Epithelial cell of esophagus (primary cell): ENCODE data around the gene MTAP.

Source experiments
- DNase-seq: peaks from one replicate; pipeline ENCODE4 v3.0.0; 2010; ENCODE audit warnings: low read depth
- H3K4me3 ChIP-seq: 2 replicates; pipeline ENCODE4 v1.5.1; 2011; ENCODE audit warnings: mild to moderate bottlenecking, low read length, control low read depth
- CTCF ChIP-seq: IDR thresholded peaks from 2 replicates; pipeline ENCODE4 v1.5.1; 2011; ENCODE audit warnings: low read depth, mild to moderate bottlenecking, low read length, control low read depth, inconsistent platforms; ENCODE audit not compliant: insufficient read depth; ENCODE audit errors: missing control alignments

MTAP gene

GRCh38 chr9:21812415-21812814 is 10.0 kb downstream of the MTAP start:
- H3K4me3 ChIP-seq, result no peak overlapping the region
- peak; percentile 90 for DNase-seq

GRCh38 chr9:21812946-21813568 is 10.6 kb downstream of the MTAP start:
- no peak overlapping the region for H3K4me3 ChIP-seq
- TF ChIP-seq CTCF, result peak; percentile 91
- DNase-seq, result peak; percentile 80

More at GRCh38 chr9:21812415-21812814, 10.0 kb downstream of the MTAP start:
- TF ChIP-seq CTCF, result no peak

DNA sequence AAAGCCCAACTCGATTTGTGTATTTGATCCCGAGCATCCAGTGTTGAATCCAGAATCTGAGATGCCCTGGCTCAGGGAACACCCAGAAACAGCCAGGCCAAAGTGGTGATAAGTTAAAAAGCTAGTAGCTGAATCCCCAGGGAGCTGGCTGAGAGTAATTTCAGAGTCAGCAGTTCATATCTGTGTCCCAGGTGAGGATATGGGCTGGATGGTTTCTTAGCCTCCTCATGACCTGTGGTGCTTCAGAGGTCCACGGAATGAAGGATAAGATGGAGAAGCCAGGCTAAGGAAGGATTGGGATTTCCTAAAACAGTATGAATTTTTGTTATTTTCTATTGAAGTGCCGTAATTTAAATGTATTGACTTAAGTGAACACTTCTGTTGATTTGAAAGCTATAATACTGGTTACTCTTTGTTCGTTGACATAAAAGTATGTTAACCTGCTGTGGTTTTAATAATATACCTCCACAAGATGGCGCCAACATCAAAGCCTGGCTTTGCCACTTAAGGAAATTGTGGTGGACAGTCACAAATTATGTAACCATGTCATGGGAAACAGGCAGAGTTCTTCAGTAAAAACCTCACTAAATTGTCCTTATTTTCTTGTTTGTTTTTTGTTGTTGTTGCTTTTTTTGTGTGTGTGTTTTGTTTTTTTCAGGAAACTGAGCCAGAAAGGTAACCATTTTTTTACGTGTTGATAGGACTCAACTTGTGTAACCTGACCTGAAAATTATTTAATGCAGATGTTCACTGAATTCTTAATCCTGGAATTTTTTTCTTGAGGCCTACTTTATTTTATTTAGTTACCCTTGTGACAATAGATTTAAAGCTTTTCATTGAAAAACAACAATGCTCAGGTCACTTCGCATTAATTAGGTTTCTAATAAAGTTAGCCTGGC is 11.4 kb downstream of the MTAP start:
- DNase-seq, result peak; percentile 89
- no peak overlapping the region for H3K4me3 ChIP-seq
- peak; percentile 79 for TF ChIP-seq CTCF

DNA sequence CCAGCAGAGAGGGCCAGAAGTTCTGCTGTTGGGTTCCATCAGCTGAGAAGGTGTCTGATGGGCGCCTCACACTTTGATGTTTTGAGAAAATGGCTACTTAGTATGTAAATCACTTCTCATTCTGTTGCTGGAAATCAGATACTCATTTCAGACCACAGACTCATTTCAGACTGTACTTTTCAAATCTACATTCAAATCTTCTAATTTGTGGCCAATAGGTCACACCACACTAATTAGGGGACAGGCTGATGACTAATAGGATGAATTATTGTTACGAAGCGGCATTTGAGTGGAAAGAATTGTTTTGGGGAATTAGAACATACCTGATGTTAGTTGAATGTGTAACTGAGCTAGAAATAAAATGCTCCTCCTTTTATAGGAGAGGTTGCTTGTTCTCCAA is 13.2 kb downstream of the MTAP start:
- no peak for TF ChIP-seq CTCF
- no peak for DNase-seq
- H3K4me3 ChIP-seq, result no peak overlapping the region

DNA sequence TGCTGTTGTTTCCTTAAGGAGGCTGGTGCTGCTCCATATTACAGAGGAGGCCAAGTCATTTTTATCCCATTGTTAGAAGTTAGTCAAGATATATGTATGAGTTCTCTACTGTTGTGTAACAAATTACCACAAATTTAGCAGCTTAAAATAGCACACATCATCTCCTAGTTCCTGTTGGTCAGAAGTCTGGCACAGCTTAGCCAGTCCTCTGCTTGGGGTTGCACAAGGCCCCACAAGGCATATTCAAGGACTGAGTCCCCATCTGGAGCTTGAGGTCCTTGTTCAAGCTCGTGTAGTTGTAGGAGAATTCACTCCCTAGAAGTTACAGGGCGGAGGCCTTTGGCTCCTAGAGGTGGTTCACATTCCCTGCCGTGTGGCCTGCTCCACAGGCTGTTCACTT is 14.7 kb downstream of the MTAP start:
- DNase-seq, result peak; percentile 39
- H3K4me3 ChIP-seq, result no peak overlapping the region
- TF ChIP-seq CTCF, result no peak

DNA sequence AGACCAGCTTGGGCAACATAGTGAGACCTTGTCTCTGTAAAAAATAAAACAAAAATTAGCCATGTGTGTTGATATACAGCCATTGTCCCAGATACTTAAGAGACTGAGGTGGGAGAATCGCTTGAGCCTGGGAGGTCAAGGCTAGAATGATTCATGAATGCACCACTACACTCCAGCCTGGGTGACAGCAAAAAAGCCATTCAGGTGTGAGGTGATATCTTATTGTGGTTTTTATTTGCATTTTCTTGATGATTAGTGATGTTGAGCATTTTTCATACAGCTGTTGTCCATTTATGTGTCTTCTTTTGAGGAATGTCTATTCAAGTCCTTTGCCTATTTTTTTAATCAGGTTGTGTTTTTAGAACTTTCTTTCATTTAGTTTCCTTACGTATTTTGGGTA is 23.2 kb downstream of the MTAP start:
- no peak for TF ChIP-seq CTCF
- DNase-seq, result no peak
- no peak overlapping the region for H3K4me3 ChIP-seq
